NCI-H345 treated with DMSO at 0.1 percent for 48 hours (cell line): Measurements from ENCODE around the gene FAM83B.
"Not testable (repeated sequence)": the region's sequence is repeated elsewhere in the genome, so short reads cannot be mapped to it uniquely, and the experiment has no call there.

Experiments used
- DNase-seq: peaks from one replicate; lab custom pipeline; 2025; ENCODE audit not compliant: unreplicated experiment; lab: John Stamatoyannopoulos, UW

FAM83B gene

GRCh38 chr6:54846243-54846856 is at the start of gene FAM83B:
Gene FAM83B (plus strand): TSS chr6:54846771. CDS start chr6:54870247, 23,476 bp downstream.
- DNase-seq: no peak

- not testable (repeated sequence) for DNase-seq
Measured at GRCh38 chr6:54796918-54797317, 49.7 kb upstream of the FAM83B start.

GRCh38 chr6:54800050-54800600 is 46.4 kb upstream of the FAM83B start:
- no peak for DNase-seq

- DNase-seq: no peak
Measured at GRCh38 chr6:54801244-54801643, 45.3 kb upstream of the FAM83B start.

- no peak for DNase-seq
Measured at GRCh38 chr6:54801669-54802068, 44.9 kb upstream of the FAM83B start.

GRCh38 chr6:54802775-54803634 is 43.6 kb upstream of the FAM83B start:
- no peak for DNase-seq

GRCh38 chr6:54805077-54805476 is 41.5 kb upstream of the FAM83B start:
- DNase-seq: no peak

GRCh38 chr6:54810147-54810546 is 36.4 kb upstream of the FAM83B start:
- DNase-seq: no peak

- no peak for DNase-seq
Measured at GRCh38 chr6:54813892-54814291, 32.7 kb upstream of the FAM83B start.

GRCh38 chr6:54817236-54817635 is 29.3 kb upstream of the FAM83B start:
- no peak for DNase-seq

- DNase-seq: no peak
Measured at GRCh38 chr6:54817834-54818233, 28.7 kb upstream of the FAM83B start.

- DNase-seq: not testable (repeated sequence)
Measured at GRCh38 chr6:54824225-54824624, 22.3 kb upstream of the FAM83B start.

- no peak for DNase-seq
Measured at GRCh38 chr6:54827010-54827409, 19.6 kb upstream of the FAM83B start.

GRCh38 chr6:54830216-54830615 is 16.4 kb upstream of the FAM83B start:
- DNase-seq: no peak

GRCh38 chr6:54835176-54835575 is 11.4 kb upstream of the FAM83B start:
- DNase-seq: no peak

- no peak for DNase-seq
Measured at GRCh38 chr6:54846857-54847674, 495 bp downstream of the FAM83B start.

GRCh38 chr6:54847799-54848597 is 1.4 kb downstream of the FAM83B start:
- DNase-seq: no peak

GRCh38 chr6:54850114-54850513 is 3.5 kb downstream of the FAM83B start:
- no peak for DNase-seq

- no peak for DNase-seq
Measured at GRCh38 chr6:54856129-54856528, 9.6 kb downstream of the FAM83B start.

GRCh38 chr6:54860132-54860531 is 13.6 kb downstream of the FAM83B start:
- DNase-seq: no peak
